ENCODE measurements around the gene BANF2. TPM values are rescaled to one million over a fixed set of nuclear protein-coding genes. Genes with fewer than 3 reads are reported as not detected.

BANF2 gene
- total and polyA plus RNA-seq, 4 donors: not detected

DNA sequence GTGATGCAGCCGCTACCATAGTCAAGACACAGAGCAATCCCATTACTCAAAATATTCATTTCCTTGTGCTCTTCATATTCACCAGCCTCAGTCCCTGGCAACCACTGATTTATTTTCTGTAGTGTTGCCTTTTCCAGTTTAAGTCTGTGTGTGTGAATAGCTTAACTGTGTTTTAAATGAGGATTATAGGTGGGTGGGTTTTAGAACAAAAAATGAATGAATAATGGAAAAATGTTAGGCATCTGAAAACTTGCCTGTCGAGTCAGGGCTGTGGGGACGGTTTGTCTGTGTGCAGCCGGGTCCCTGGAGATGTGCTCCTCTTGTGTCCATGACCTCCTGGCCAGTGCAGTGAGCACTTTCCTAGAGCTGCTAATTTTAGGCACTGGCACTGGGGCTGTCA is 27.1 kb downstream of the BANF2 start:
- Histone ChIP-seq H3K27ac (ENCODE audit: low read depth in 1 of 2, low read length in 2 of 2) (no peak overlapping the region), H3K4me1 (ENCODE audit: control insufficient read depth in 4 of 4, insufficient read depth in 4 of 4, low read length in 3 of 4) (peaks cover 0 to 3% (median under 1%) of the 10 kb centered on the region in 4 donors), H3K27me3 (ENCODE audit: control insufficient read depth in 4 of 4, insufficient read depth in 4 of 4, low read length in 3 of 4) (no peaks in the 10 kb centered on the region), H3K9ac (ENCODE audit: low read depth in 1 of 2, low read length in 2 of 2) (no peak overlapping the region), H3K9me3 (ENCODE audit: control insufficient read depth in 4 of 4, low read length in 3 of 4) (no peaks in the 10 kb centered on the region), H3K36me3 (ENCODE audit: control insufficient read depth in 4 of 4, insufficient read depth in 3 of 4, low read depth in 1 of 4, low read length in 3 of 4) (no peaks in the 10 kb centered on the region), H3K4me3 (ENCODE audit: low read depth in 1 of 3, low read length in 3 of 3) (no peak overlapping the region)
- TF ChIP-seq HNF4G (IDR thresholded peaks at IDR 0.05): no peak
- TF ChIP-seq ATF3 (IDR thresholded peaks at IDR 0.05): no peak
- TF ChIP-seq GABPA (IDR thresholded peaks at IDR 0.05 in 1 of 2, conservative IDR thresholded peaks at IDR 0.05 in 1 of 2): no peak
- no peak for TF ChIP-seq FOXA1 (IDR thresholded peaks at IDR 0.05)
- no peak for TF ChIP-seq HNF4A (conservative IDR thresholded peaks at IDR 0.05)
- no peak for TF ChIP-seq SP1 (IDR thresholded peaks at IDR 0.05)
- TF ChIP-seq JUND (IDR thresholded peaks at IDR 0.05): no peak
- no peak for TF ChIP-seq YY1 (IDR thresholded peaks at IDR 0.05)
- TF ChIP-seq, protein P1, sequence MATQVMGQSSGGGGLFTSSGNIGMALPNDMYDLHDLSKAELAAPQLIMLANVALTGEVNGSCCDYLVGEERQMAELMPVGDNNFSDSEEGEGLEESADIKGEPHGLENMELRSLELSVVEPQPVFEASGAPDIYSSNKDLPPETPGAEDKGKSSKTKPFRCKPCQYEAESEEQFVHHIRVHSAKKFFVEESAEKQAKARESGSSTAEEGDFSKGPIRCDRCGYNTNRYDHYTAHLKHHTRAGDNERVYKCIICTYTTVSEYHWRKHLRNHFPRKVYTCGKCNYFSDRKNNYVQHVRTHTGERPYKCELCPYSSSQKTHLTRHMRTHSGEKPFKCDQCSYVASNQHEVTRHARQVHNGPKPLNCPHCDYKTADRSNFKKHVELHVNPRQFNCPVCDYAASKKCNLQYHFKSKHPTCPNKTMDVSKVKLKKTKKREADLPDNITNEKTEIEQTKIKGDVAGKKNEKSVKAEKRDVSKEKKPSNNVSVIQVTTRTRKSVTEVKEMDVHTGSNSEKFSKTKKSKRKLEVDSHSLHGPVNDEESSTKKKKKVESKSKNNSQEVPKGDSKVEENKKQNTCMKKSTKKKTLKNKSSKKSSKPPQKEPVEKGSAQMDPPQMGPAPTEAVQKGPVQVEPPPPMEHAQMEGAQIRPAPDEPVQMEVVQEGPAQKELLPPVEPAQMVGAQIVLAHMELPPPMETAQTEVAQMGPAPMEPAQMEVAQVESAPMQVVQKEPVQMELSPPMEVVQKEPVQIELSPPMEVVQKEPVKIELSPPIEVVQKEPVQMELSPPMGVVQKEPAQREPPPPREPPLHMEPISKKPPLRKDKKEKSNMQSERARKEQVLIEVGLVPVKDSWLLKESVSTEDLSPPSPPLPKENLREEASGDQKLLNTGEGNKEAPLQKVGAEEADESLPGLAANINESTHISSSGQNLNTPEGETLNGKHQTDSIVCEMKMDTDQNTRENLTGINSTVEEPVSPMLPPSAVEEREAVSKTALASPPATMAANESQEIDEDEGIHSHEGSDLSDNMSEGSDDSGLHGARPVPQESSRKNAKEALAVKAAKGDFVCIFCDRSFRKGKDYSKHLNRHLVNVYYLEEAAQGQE (IDR thresholded peaks at IDR 0.05): no peak
- TF ChIP-seq RXRA (IDR thresholded peaks at IDR 0.05): no peak
- no peak for TF ChIP-seq EGR1 (IDR thresholded peaks at IDR 0.05; ENCODE audit: low read depth in 2 of 2)
- TF ChIP-seq RAD21 (IDR thresholded peaks at IDR 0.05): no peak
- TF ChIP-seq CTCF (IDR thresholded peaks at IDR 0.05; ENCODE audit: low read depth, low read length, missing input control): no peak
- TF ChIP-seq MAX (IDR thresholded peaks at IDR 0.05): no peak
- 90% methylated on average over 4 of the region's 4 CpGs for WGBS
- DNase-seq (ENCODE audit: low spot score): no peak

- H3K27ac ChIP-seq (ENCODE audit: low read depth in 1 of 2, low read length in 2 of 2): no peak overlapping the region
- no peak overlapping the region for H3K9ac ChIP-seq (ENCODE audit: low read depth in 1 of 2, low read length in 2 of 2)
- TF ChIP-seq GABPA (IDR thresholded peaks at IDR 0.05 in 1 of 2, conservative IDR thresholded peaks at IDR 0.05 in 1 of 2): no peak
- TF ChIP-seq, protein P1 (IDR thresholded peaks at IDR 0.05): no peak
- no peak for TF ChIP-seq EGR1 (IDR thresholded peaks at IDR 0.05; ENCODE audit: low read depth in 2 of 2)
- TF ChIP-seq YY1 (IDR thresholded peaks at IDR 0.05): no peak
- TF ChIP-seq TAF1 (conservative IDR thresholded peaks at IDR 0.05): no peak
- TF ChIP-seq RAD21 (IDR thresholded peaks at IDR 0.05): no peak
- no peak for TF ChIP-seq FOXA2 (IDR thresholded peaks at IDR 0.05)
- no peak for TF ChIP-seq ATF3 (IDR thresholded peaks at IDR 0.05)
- TF ChIP-seq MAX (IDR thresholded peaks at IDR 0.05): no peak
- no peak for TF ChIP-seq FOXA1 (IDR thresholded peaks at IDR 0.05)
- no peak for TF ChIP-seq RXRA (IDR thresholded peaks at IDR 0.05)
- no peak for TF ChIP-seq SP1 (IDR thresholded peaks at IDR 0.05)
- no peak for TF ChIP-seq HNF4G (IDR thresholded peaks at IDR 0.05)
- no peak for TF ChIP-seq CTCF (IDR thresholded peaks at IDR 0.05; ENCODE audit: low read depth, low read length, missing input control)
- TF ChIP-seq HNF4A (conservative IDR thresholded peaks at IDR 0.05): no peak
- TF ChIP-seq NR2F2 (IDR thresholded peaks at IDR 0.05): no peak
- TF ChIP-seq JUND (IDR thresholded peaks at IDR 0.05): no peak
- H3K4me3 ChIP-seq (ENCODE audit: low read depth in 1 of 3, low read length in 3 of 3): no peak overlapping the region
- no peaks in the 10 kb centered on the region for H3K9me3 ChIP-seq (ENCODE audit: control insufficient read depth in 4 of 4, low read length in 3 of 4)
- H3K4me1 ChIP-seq (ENCODE audit: control insufficient read depth in 4 of 4, insufficient read depth in 4 of 4, low read length in 3 of 4): peaks cover 0 to under 1% (median 0%) of the 10 kb centered on the region in 4 donors
- DNase-seq (ENCODE audit: low spot score): no peak
- WGBS: 93% methylated on average over 10 of the region's 10 CpGs
- H3K36me3 ChIP-seq (ENCODE audit: control insufficient read depth in 4 of 4, insufficient read depth in 3 of 4, low read depth in 1 of 4, low read length in 3 of 4): no peaks in the 10 kb centered on the region
- no peaks in the 10 kb centered on the region for H3K27me3 ChIP-seq (ENCODE audit: control insufficient read depth in 4 of 4, insufficient read depth in 4 of 4, low read length in 3 of 4)
These were observed 27.6 kb downstream of the BANF2 start for GRCh38 chr20:17727351-17727750.

Data from liver (tissue), 9 donors.